Mammary epithelial cell (primary cell): ENCODE data around the gene DSP.

Experiments used
- EZH2 ChIP-seq: IDR thresholded peaks from 2 replicates; pipeline ENCODE4 v1.6.1; 2012; ENCODE audit warnings: low read length, inconsistent platforms, borderline replicate concordance
- TF ChIP-seq, protein P1 (sequence below), 2 donors: IDR thresholded peaks in 1 of 2; conservative IDR thresholded peaks in 1 of 2; 2 replicates each; pipeline ENCODE4 v1.5.1; 2011 to 2012; ENCODE audit warnings: inconsistent platforms in 2 of 2, low read length in 2 of 2, mild to moderate bottlenecking in 2 of 2, control low read depth in 1 of 2, low read depth in 1 of 2; ENCODE audit not compliant: insufficient read depth in 1 of 2; ENCODE audit errors: extremely low read depth in 1 of 2

DNA sequence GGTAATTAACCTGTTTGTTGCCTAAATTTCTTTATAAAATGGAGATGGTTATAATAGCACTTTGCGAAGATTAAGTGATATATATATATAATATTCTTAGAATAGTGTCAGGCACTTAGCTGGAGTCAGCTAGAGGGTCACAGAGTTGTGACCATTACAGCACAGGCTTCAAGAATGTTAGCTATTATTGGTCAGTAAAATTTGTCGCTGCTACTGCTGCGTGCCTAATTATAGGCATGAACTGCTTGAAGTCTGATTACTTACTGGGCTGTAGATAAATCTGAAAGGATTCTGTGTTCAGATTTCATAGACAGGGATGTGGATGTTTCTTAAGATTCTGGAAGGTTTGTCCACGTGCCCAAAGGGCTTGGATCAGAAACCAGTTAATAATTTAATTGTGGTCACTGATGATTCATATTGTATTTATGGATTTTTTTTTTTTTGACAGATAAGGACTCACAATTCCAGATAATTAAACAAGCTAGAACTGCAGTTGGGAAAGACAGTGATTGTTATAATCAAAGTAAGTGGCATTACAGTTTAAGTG, 53.2 kb downstream of the DSP start:
- TF ChIP-seq, protein P1, sequence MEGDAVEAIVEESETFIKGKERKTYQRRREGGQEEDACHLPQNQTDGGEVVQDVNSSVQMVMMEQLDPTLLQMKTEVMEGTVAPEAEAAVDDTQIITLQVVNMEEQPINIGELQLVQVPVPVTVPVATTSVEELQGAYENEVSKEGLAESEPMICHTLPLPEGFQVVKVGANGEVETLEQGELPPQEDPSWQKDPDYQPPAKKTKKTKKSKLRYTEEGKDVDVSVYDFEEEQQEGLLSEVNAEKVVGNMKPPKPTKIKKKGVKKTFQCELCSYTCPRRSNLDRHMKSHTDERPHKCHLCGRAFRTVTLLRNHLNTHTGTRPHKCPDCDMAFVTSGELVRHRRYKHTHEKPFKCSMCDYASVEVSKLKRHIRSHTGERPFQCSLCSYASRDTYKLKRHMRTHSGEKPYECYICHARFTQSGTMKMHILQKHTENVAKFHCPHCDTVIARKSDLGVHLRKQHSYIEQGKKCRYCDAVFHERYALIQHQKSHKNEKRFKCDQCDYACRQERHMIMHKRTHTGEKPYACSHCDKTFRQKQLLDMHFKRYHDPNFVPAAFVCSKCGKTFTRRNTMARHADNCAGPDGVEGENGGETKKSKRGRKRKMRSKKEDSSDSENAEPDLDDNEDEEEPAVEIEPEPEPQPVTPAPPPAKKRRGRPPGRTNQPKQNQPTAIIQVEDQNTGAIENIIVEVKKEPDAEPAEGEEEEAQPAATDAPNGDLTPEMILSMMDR (conservative IDR thresholded peaks at IDR 0.05 in 1 of 2, IDR thresholded peaks at IDR 0.05 in 1 of 2; ENCODE audit: extremely low read depth in 1 of 2, insufficient read depth in 1 of 2, low read depth in 1 of 2, low read length in 2 of 2) = no peak
- no peak for TF ChIP-seq EZH2
